ENCODE results near the gene CDH23. TPM values are rescaled to one million over a fixed set of nuclear protein-coding genes. Genes with fewer than 3 reads are reported as not detected.

CDH23 gene
- total RNA-seq, 2 experiments from 2014 or later: 0.16 to 0.61 TPM

DNA sequence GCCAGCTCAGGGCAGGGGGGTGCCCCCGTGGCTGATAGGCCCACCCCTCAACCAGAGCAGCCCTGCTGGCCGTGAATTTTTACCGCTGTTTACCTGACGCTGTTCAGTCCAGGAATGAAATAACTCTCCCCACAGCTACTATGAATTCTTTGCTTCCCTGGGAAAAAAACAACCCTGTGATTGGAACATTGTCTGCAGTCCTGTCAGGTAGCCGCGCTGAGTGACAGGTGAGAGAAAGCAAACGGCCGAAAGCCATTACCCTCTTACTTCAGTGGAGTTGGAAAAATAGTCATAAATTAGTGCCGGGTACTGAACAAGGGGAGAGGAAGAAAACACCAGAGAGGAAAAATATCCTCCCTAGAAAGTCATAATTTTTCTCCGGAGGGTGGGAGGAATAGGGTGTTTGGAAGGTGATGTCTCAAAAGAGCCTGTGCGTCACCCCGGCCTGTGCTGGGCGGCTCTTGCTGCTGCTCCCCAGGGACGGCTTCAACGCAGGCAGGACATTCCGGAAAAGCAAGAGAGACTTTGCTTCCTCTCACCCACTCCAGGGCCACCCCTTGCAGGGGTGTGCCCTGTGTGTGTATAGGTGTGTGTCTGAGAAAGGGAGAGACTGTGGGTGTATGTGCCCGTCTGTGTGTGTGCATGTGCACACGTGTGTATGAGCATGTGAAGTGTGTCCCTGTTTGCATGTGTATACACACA, 69.0 kb downstream of the CDH23 start:
- CTCF ChIA-PET: no interaction called here
- H3K4me3 Mint-ChIP-seq: no peak overlapping the region
- H3K9me3 Mint-ChIP-seq (ENCODE audit: low read depth): no peaks in the 10 kb centered on the region
- no peak for DNase-seq
- no peaks in the 10 kb centered on the region for H3K4me1 Mint-ChIP-seq
- ATAC-seq: no peak
- no peak overlapping the region for H3K27ac Mint-ChIP-seq
- no peaks in the 10 kb centered on the region for H3K36me3 Mint-ChIP-seq
- H3K27me3 Mint-ChIP-seq: peaks cover 5% of the 10 kb centered on the region

GRCh38 chr10:71466330-71466729, 69.6 kb downstream of the CDH23 start:
- H3K9me3 Mint-ChIP-seq (ENCODE audit: low read depth): no peaks in the 10 kb centered on the region
- CTCF ChIA-PET: no interaction called here
- no peak for DNase-seq
- H3K4me3 Mint-ChIP-seq: no peak overlapping the region
- no peak for ATAC-seq
- H3K4me1 Mint-ChIP-seq: no peaks in the 10 kb centered on the region
- H3K27ac Mint-ChIP-seq: no peak overlapping the region
- H3K36me3 Mint-ChIP-seq: no peaks in the 10 kb centered on the region
- peaks cover 5% of the 10 kb centered on the region for H3K27me3 Mint-ChIP-seq

- no peaks in the 10 kb centered on the region for H3K36me3 Mint-ChIP-seq
- no peak overlapping the region for H3K27ac Mint-ChIP-seq
- H3K4me1 Mint-ChIP-seq: no peaks in the 10 kb centered on the region
- CTCF ChIA-PET: no interaction called here
- H3K4me3 Mint-ChIP-seq: no peak overlapping the region
- DNase-seq: no peak
- H3K9me3 Mint-ChIP-seq (ENCODE audit: low read depth): no peaks in the 10 kb centered on the region
- no peak for ATAC-seq
- peaks cover 5% of the 10 kb centered on the region for H3K27me3 Mint-ChIP-seq
Observed at GRCh38 chr10:71467161-71467560, 70.4 kb downstream of the CDH23 start.

GRCh38 chr10:71467569-71468362, 71.0 kb downstream of the CDH23 start:
- ATAC-seq (no peak), DNase-seq (no peak)
- no peaks in the 10 kb centered on the region for H3K4me1 Mint-ChIP-seq
- H3K36me3 Mint-ChIP-seq: no peaks in the 10 kb centered on the region
- no peaks in the 10 kb centered on the region for H3K9me3 Mint-ChIP-seq (ENCODE audit: low read depth)
- H3K27ac Mint-ChIP-seq: no peak overlapping the region
- H3K4me3 Mint-ChIP-seq: no peak overlapping the region
- CTCF ChIA-PET: interaction anchor here (1.1 to 1.3 kb wide), 2 partner anchors 10 to 18 kb away, joined by 3 to 4 read pairs; no protein-coding TSS in a partner anchor
- H3K27me3 Mint-ChIP-seq: peaks cover 5% of the 10 kb centered on the region

GRCh38 chr10:71468363-71469094, 71.8 kb downstream of the CDH23 start:
- no peak overlapping the region for H3K4me3 Mint-ChIP-seq

DNA sequence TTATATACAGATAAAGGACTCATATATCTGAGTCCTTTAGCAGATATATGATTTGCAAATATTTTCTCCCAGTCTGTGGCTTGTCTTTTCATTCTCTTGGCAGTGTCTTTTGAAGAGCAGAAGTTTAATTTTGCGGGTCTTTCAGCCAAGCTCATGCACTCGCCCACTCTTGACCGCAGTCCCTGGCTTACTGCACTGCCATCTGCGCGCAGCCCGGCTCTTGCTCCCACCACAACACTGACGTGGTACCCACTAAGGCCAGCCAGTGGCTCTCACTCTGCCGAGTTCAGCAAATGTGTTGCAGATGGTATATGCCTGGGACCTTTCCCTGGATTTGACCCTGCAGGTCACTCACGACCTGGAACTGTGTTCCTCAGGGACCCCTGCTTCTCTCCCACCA, 74.3 kb downstream of the CDH23 start:
- no peak for DNase-seq
- Mint-ChIP-seq H3K36me3 (no peaks in the 10 kb centered on the region), H3K27ac (no peak overlapping the region), H3K4me1 (peaks cover 2% of the 10 kb centered on the region), H3K9me3 (ENCODE audit: low read depth) (no peaks in the 10 kb centered on the region), H3K27me3 (no peaks in the 10 kb centered on the region), H3K4me3 (no peak overlapping the region)
- no peak for ATAC-seq
- CTCF ChIA-PET: no interaction called here

More at GRCh38 chr10:71468363-71469094, 71.8 kb downstream of the CDH23 start:
- H3K4me1 Mint-ChIP-seq: no peaks in the 10 kb centered on the region
- H3K36me3 Mint-ChIP-seq: no peaks in the 10 kb centered on the region
- peaks cover 4% of the 10 kb centered on the region for H3K27me3 Mint-ChIP-seq
- no peak for ATAC-seq
- no peaks in the 10 kb centered on the region for H3K9me3 Mint-ChIP-seq (ENCODE audit: low read depth)
- CTCF ChIA-PET: interaction anchor here (1.1 to 1.3 kb wide), 2 partner anchors 11 to 17 kb away, joined by 3 to 4 read pairs; no protein-coding TSS in a partner anchor
- no peak for DNase-seq
- no peak overlapping the region for H3K27ac Mint-ChIP-seq

- DNase-seq: no peak
- Mint-ChIP-seq H3K9me3 (ENCODE audit: low read depth) (no peaks in the 10 kb centered on the region), H3K27me3 (no peaks in the 10 kb centered on the region), H3K4me1 (peaks cover 2% of the 10 kb centered on the region), H3K36me3 (no peaks in the 10 kb centered on the region), H3K4me3 (no peak overlapping the region), H3K27ac (no peak overlapping the region)
- CTCF ChIA-PET: no interaction called here
- no peak for ATAC-seq
Observed at GRCh38 chr10:71471957-71472365, 75.2 kb downstream of the CDH23 start.

- H3K4me1 Mint-ChIP-seq: peaks cover 2% of the 10 kb centered on the region
- H3K36me3 Mint-ChIP-seq: no peaks in the 10 kb centered on the region
- peaks cover 2% of the 10 kb centered on the region for H3K27me3 Mint-ChIP-seq
- DNase-seq (no peak), ATAC-seq (no peak)
- no peaks in the 10 kb centered on the region for H3K9me3 Mint-ChIP-seq (ENCODE audit: low read depth)
- no peak overlapping the region for H3K27ac Mint-ChIP-seq
- CTCF ChIA-PET: no interaction called here
- H3K4me3 Mint-ChIP-seq: no peak overlapping the region
Observed at GRCh38 chr10:71472466-71472865, 75.7 kb downstream of the CDH23 start.

GRCh38 chr10:71472912-71473311, 76.2 kb downstream of the CDH23 start:
- peaks cover 2% of the 10 kb centered on the region for H3K4me1 Mint-ChIP-seq
- CTCF ChIA-PET: no interaction called here
- H3K36me3 Mint-ChIP-seq: no peaks in the 10 kb centered on the region
- peaks cover 6% of the 10 kb centered on the region for H3K27me3 Mint-ChIP-seq
- H3K27ac Mint-ChIP-seq: no peak overlapping the region
- no peak for DNase-seq
- H3K9me3 Mint-ChIP-seq (ENCODE audit: low read depth): no peaks in the 10 kb centered on the region
- no peak for ATAC-seq
- H3K4me3 Mint-ChIP-seq: no peak overlapping the region

- no peak for DNase-seq
- CTCF ChIA-PET: no interaction called here
- Mint-ChIP-seq H3K27ac (no peak overlapping the region), H3K4me3 (no peak overlapping the region), H3K4me1 (peaks cover 2% of the 10 kb centered on the region), H3K9me3 (ENCODE audit: low read depth) (no peaks in the 10 kb centered on the region), H3K36me3 (no peaks in the 10 kb centered on the region), H3K27me3 (peaks cover 6% of the 10 kb centered on the region)
- no peak for ATAC-seq
Observed at GRCh38 chr10:71473671-71474599, 77.2 kb downstream of the CDH23 start.

DNA sequence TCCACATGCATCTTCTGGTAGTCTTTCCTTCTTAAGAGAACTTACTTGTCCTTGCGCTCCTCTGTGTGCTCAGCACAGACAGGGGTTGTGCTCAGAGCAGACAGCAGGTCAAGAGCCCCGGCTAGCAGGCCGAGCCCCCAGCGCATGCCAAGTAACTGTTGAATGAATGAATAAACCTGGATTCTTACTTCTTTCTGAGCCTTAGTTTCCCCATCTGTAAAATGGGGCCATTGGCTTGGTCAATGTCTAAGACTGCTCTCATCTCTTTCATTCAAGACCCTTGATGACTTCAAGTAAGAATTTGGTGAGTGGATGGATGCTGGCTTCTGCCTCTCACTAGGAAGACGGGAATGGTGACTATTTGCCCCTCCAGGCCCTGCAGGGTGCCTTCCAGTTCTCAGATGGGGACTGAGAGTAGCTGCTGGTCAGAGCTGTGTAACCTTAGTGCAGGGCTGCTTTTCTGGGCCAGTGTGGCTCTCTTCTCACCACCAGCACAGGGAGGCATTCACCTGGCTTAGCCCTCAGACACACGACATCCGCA, 78.1 kb downstream of the CDH23 start:
- CTCF ChIA-PET: interaction anchor here (0.8 kb wide), 1 partner anchor 95 kb away, joined by 3 read pairs; no protein-coding TSS in a partner anchor
- H3K36me3 Mint-ChIP-seq: no peaks in the 10 kb centered on the region
- no peak overlapping the region for H3K4me3 Mint-ChIP-seq
- no peak overlapping the region for H3K27ac Mint-ChIP-seq
- no peaks in the 10 kb centered on the region for H3K9me3 Mint-ChIP-seq (ENCODE audit: low read depth)
- peaks cover 6% of the 10 kb centered on the region for H3K27me3 Mint-ChIP-seq
- DNase-seq: no peak
- no peak for ATAC-seq
- H3K4me1 Mint-ChIP-seq: peaks cover 2% of the 10 kb centered on the region

- Mint-ChIP-seq H3K27ac (no peak overlapping the region), H3K27me3 (peaks cover 6% of the 10 kb centered on the region), H3K4me1 (peaks cover 2% of the 10 kb centered on the region), H3K36me3 (no peaks in the 10 kb centered on the region), H3K9me3 (ENCODE audit: low read depth) (no peaks in the 10 kb centered on the region), H3K4me3 (no peak overlapping the region)
- CTCF ChIA-PET: interaction anchor here (0.8 kb wide), 1 partner anchor 95 kb away, joined by 3 read pairs; no protein-coding TSS in a partner anchor
- ATAC-seq: no peak
- no peak for DNase-seq
Observed at GRCh38 chr10:71475243-71475871, 78.6 kb downstream of the CDH23 start.
